ENCODE data around the gene ANO8. TPM values are rescaled to one million over a fixed set of nuclear protein-coding genes. Genes with fewer than 3 reads are reported as not detected.
"Not testable (repeated sequence)": the region's sequence is repeated elsewhere in the genome, so short reads cannot be mapped to it uniquely, and the experiment has no call there.

Gene ANO8
- total RNA-seq, 4 donors from 2014 or later: 5.0 to 10.9 (median 5.9) TPM

- H3K9me3 ChIP-seq: no peaks in the 10 kb centered on the region
- intact Hi-C loops (cut with DNase I): no loop called here
- peak in 1 of 2 donors; percentile 24 for DNase-seq
- peak overlapping the region in 2 of 3 donors; percentile 17 to 75 for H3K4me3 ChIP-seq (replicated peaks in 1 of 3)
- H3K27me3 ChIP-seq: no peaks in the 10 kb centered on the region
- peaks cover 0 to 2% of the 10 kb centered on the region in 2 donors for H3K36me3 ChIP-seq
- peaks cover 36 to 37% of the 10 kb centered on the region in 2 donors for H3K4me1 ChIP-seq
- peak overlapping the region in 2 of 3 donors; percentile 90 to 91 for H3K27ac ChIP-seq
- TF ChIP-seq POLR2A (IDR thresholded peaks at IDR 0.05) (no peak), CTCF (IDR thresholded peaks at IDR 0.05) (no peak)
- WGBS, 2 donors: 12 to 40% methylated on average over 2 to 7 of the region's 29 CpGs
Observed at GRCh38 chr19:17302391-17303166, 32.1 kb downstream of the ANO8 start.

- H3K27ac ChIP-seq: no peak overlapping the region
- intact Hi-C loops (cut with DNase I): no loop called here
- H3K36me3 ChIP-seq: peaks cover 0 to 2% of the 10 kb centered on the region in 2 donors
- no peak for TF ChIP-seq CTCF (IDR thresholded peaks at IDR 0.05)
- TF ChIP-seq POLR2A (IDR thresholded peaks at IDR 0.05): no peak
- DNase-seq: no peak
- H3K27me3 ChIP-seq: no peaks in the 10 kb centered on the region
- H3K4me3 ChIP-seq (replicated peaks in 1 of 3): no peak overlapping the region
- H3K4me1 ChIP-seq: peaks cover 26 to 28% of the 10 kb centered on the region in 2 donors
- no peaks in the 10 kb centered on the region for H3K9me3 ChIP-seq
- 93 to 97% methylated on average over 19 to 27 of the region's 51 CpGs for WGBS, 2 donors
Observed at GRCh38 chr19:17300992-17301619, 33.5 kb downstream of the ANO8 start.

- DNase-seq: no peak
- TF ChIP-seq POLR2A (IDR thresholded peaks at IDR 0.05) (no peak), CTCF (IDR thresholded peaks at IDR 0.05) (no peak)
- 93% methylated on average over 6 of the region's 6 CpGs for WGBS, 2 donors
- Histone ChIP-seq H3K4me1 (no peaks in the 10 kb centered on the region), H3K9me3 (no peaks in the 10 kb centered on the region), H3K27me3 (no peaks in the 10 kb centered on the region), H3K36me3 (peaks cover 0 to 2% of the 10 kb centered on the region in 2 donors), H3K4me3 (replicated peaks in 1 of 3) (no peak overlapping the region), H3K27ac (no peak overlapping the region)
- intact Hi-C loops (cut with DNase I): no loop called here
Observed at GRCh38 chr19:17296976-17297375, 37.7 kb downstream of the ANO8 start.

- H3K27ac ChIP-seq: no peak overlapping the region
- H3K27me3 ChIP-seq: no peaks in the 10 kb centered on the region
- no peaks in the 10 kb centered on the region for H3K4me1 ChIP-seq
- 55 to 78% methylated on average over 4 of the region's 4 CpGs for WGBS, 2 donors
- DNase-seq: no peak
- intact Hi-C loops (cut with DNase I): no loop called here
- no peak for TF ChIP-seq POLR2A (IDR thresholded peaks at IDR 0.05)
- TF ChIP-seq CTCF (IDR thresholded peaks at IDR 0.05): no peak
- H3K4me3 ChIP-seq (replicated peaks in 1 of 3): no peak overlapping the region
- H3K36me3 ChIP-seq: peaks cover 0 to 2% of the 10 kb centered on the region in 2 donors
- no peaks in the 10 kb centered on the region for H3K9me3 ChIP-seq
Observed at GRCh38 chr19:17296273-17296672, 38.4 kb downstream of the ANO8 start.

- H3K9me3 ChIP-seq; DNase-seq; H3K4me1 ChIP-seq; H3K27ac ChIP-seq; H3K4me3 ChIP-seq (replicated peaks in 1 of 3); H3K27me3 ChIP-seq; H3K36me3 ChIP-seq; intact Hi-C loops (cut with DNase I): not testable (repeated sequence)
- WGBS, 2 donors: 97 to 98% methylated on average over 6 of the region's 6 CpGs
Observed at GRCh38 chr19:17295551-17295950, 39.1 kb downstream of the ANO8 start.
